BJ (cell line): ENCODE data around the gene STARD9. TPM values are rescaled to one million over a fixed set of nuclear protein-coding genes. Genes with fewer than 3 reads are reported as not detected.

ENCODE experiments used
- CTCF ChIA-PET: fragments of 350-600 bp; formaldehyde crosslinking; extraction: SDS; loops from one replicate; lab custom pipeline; 2021; ENCODE audit warnings: antibody characterized with exemption, inconsistent platforms; lab: Yijun Ruan, JAX
- POLR2A ChIA-PET: fragments of 300-600 bp; sonication (Branson Sonifier 250); formaldehyde crosslinking; extraction: SDS; loops from one replicate; lab custom pipeline; 2021; ENCODE audit warnings: antibody characterized with exemption; lab: Charles Lee
- DNase-seq: peaks from one replicate; pipeline ENCODE4 v3.0.0-alpha.2; 2011; ENCODE audit warnings: low read depth
- H3K27me3 ChIP-seq: 2 replicates; pipeline ENCODE4 v1.6.0; 2011; ENCODE audit warnings: low read length; ENCODE audit not compliant: control insufficient read depth, insufficient read depth
- H3K36me3 ChIP-seq: 2 replicates; pipeline ENCODE4 v1.5.1; 2011; ENCODE audit warnings: low read length; ENCODE audit not compliant: control insufficient read depth, insufficient read depth
- H3K4me3 ChIP-seq: 2 replicates; pipeline ENCODE4 v1.5.1; 2011; ENCODE audit warnings: low read depth, mild to moderate bottlenecking, control low read depth, low read length
- polyA plus RNA-seq: library from polyadenylated mRNA; depleted of rRNA; stranded (reverse); fragments of >200 nt; gene quantifications from 2 replicates; pipeline ENCODE4 v1.2.3, GENCODE V29; 2011
- TF ChIP-seq, protein P1 (sequence below): IDR thresholded peaks from 2 replicates; pipeline ENCODE4 v1.5.1; 2011; ENCODE audit warnings: low read depth, mild to moderate bottlenecking, control low read depth, inconsistent platforms, low read length, moderate library complexity; ENCODE audit not compliant: insufficient read depth

STARD9 gene
- polyA plus RNA-seq, 1 experiment: 2.3 TPM

- H3K27me3 ChIP-seq: no peaks in the 10 kb centered on the region
- ChIA-PET CTCF (no interaction called here), POLR2A (no interaction called here)
- H3K36me3 ChIP-seq: peaks cover 19% of the 10 kb centered on the region
- TF ChIP-seq, protein P1, sequence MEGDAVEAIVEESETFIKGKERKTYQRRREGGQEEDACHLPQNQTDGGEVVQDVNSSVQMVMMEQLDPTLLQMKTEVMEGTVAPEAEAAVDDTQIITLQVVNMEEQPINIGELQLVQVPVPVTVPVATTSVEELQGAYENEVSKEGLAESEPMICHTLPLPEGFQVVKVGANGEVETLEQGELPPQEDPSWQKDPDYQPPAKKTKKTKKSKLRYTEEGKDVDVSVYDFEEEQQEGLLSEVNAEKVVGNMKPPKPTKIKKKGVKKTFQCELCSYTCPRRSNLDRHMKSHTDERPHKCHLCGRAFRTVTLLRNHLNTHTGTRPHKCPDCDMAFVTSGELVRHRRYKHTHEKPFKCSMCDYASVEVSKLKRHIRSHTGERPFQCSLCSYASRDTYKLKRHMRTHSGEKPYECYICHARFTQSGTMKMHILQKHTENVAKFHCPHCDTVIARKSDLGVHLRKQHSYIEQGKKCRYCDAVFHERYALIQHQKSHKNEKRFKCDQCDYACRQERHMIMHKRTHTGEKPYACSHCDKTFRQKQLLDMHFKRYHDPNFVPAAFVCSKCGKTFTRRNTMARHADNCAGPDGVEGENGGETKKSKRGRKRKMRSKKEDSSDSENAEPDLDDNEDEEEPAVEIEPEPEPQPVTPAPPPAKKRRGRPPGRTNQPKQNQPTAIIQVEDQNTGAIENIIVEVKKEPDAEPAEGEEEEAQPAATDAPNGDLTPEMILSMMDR: no peak
- no peak for DNase-seq
- no peak overlapping the region for H3K4me3 ChIP-seq
Measured at GRCh38 chr15:42721016-42721415, 145.6 kb downstream of the STARD9 start.

DNA sequence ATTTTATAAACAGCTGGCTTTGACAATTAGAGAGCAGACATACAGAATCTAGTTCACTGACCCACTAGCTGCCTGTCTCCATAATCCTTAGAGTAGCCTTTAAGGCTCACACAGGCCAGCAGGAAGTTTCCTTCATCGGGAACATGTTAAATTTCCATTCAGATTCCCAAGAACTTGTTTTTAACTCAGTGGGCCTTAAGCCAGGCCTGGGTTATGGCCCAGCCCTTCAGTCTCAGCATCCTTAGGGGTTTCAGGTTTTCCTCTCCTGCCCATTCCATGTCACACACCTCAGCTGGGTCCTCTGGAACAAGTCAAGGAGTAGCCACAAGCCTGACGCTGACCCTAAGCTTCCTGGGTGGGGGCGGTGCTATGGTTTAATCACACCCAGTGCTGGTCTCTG, 146.5 kb downstream of the STARD9 start:
- POLR2A ChIA-PET: no interaction called here
- TF ChIP-seq, protein P1: no peak
- no peak for DNase-seq
- H3K4me3 ChIP-seq: no peak overlapping the region
- H3K27me3 ChIP-seq: no peaks in the 10 kb centered on the region
- H3K36me3 ChIP-seq: peaks cover 26% of the 10 kb centered on the region
- CTCF ChIA-PET: no interaction called here

DNA sequence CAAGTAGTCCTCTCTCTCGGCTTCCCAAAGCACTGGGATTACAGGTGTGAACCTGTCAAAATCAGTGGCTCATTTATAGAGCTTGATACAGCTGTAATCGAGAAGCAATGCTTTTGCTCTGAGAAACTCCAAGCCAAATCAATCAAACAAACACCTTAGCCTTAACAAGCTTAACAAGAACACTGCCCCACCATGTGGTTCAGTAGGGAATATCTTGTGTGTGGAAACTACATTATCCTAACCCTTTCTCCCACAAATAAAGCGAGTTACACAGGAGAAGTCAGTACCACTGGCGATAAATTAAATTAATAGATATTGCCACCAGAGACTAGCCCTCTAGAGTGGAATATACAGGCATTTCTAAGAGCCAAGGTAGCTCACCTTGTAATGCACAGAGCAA, 147.7 kb downstream of the STARD9 start:
- ChIA-PET CTCF (interaction anchor here (0.7 to 1.3 kb wide), 4 partner anchors 8 to 20 kb away, joined by 3 to 4 read pairs (median 3); no protein-coding TSS in a partner anchor), POLR2A (no interaction called here)
- DNase-seq: no peak
- Histone ChIP-seq H3K4me3 (no peak overlapping the region), H3K27me3 (no peaks in the 10 kb centered on the region), H3K36me3 (peaks cover 32% of the 10 kb centered on the region)
- TF ChIP-seq, protein P1: no peak

DNA sequence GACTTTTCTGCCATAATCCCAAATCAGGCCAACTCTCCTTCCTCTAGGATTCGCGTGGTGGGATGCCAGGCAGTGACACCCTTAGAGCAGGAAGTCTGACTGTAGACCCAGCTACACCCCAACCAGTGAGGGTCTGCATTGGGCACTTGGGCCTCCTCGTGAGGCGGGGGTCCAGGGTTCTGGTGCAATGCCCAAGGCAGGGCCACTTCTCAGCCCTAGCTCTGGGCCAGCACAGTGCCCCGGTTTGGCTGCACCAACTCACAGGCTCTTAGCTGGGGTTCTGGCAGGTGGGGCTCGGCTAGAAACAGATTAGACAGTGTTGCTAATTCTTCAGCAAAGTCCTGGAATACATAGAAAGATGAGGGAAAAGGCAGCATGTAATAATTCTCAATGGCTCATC, 148.9 kb downstream of the STARD9 start:
- no peaks in the 10 kb centered on the region for H3K27me3 ChIP-seq
- ChIA-PET CTCF (no interaction called here), POLR2A (no interaction called here)
- no peak overlapping the region for H3K4me3 ChIP-seq
- DNase-seq: no peak
- H3K36me3 ChIP-seq: peaks cover 29% of the 10 kb centered on the region
- TF ChIP-seq, protein P1: no peak

GRCh38 chr15:42725331-42725903, 150.0 kb downstream of the STARD9 start:
- POLR2A ChIA-PET: no interaction called here

More at GRCh38 chr15:42725331-42725903, 150.0 kb downstream of the STARD9 start:
- H3K27me3 ChIP-seq: no peaks in the 10 kb centered on the region
- DNase-seq: no peak
- CTCF ChIA-PET: interaction anchor here (0.9 kb wide), 1 partner anchor 50 kb away, joined by 3 read pairs; no protein-coding TSS in a partner anchor
- no peak overlapping the region for H3K4me3 ChIP-seq
- TF ChIP-seq, protein P1: no peak
- peaks cover 27% of the 10 kb centered on the region for H3K36me3 ChIP-seq
